ENCODE measurements around the gene CACNA2D2.

DNA sequence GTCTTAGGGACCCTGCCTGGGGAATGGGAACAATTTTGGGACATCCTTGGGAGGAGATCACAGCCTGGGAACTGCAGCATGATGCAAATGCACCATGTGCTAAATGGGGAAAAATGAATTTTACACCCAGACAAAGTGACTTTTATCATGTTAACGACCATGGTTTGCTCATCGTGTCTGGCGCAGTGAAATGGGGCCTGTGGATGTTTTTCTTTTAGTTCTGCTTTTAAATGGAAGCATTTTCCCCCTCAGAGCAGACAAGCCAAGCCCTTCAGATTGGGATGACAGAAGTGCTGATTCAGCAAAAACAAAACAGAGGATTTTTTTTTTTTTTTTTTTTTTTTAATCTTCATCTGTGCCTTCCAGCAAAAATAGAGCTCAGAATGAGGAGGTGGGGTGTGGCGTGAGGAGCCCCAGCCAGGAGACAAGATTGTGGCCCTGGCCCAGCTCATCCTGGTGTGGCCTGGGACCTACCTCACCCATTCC, 14.3 kb upstream of the CACNA2D2 start:
- no peak for TF ChIP-seq CTCF (IDR thresholded peaks at IDR 0.05)
- no peak for TF ChIP-seq POLR2A (IDR thresholded peaks at IDR 0.05)

All from body of pancreas (tissue), 4 donors.